GM19468 (cell line): ENCODE data around the gene ENDOU.
A peak's percentile ranks its signal among the peaks of the same experiment; 100 is the strongest.

Source experiments
- ATAC-seq: cut with Tn5 transposase; IDR thresholded peaks from one replicate; pipeline ENCODE4 v1.9.1; 2021; ENCODE audit warnings: mild to moderate bottlenecking, moderate library complexity, moderate number of reproducible peaks; ENCODE audit not compliant: unreplicated experiment; ENCODE audit errors: extremely low read depth

ENDOU gene

GRCh38 chr12:47725091-47725772 lies at the start of gene ENDOU:
Gene ENDOU, minus strand, starts transcription at chr12:47725490. Its CDS starts 77 bp downstream, at chr12:47725413.
- ATAC-seq: no peak

DNA sequence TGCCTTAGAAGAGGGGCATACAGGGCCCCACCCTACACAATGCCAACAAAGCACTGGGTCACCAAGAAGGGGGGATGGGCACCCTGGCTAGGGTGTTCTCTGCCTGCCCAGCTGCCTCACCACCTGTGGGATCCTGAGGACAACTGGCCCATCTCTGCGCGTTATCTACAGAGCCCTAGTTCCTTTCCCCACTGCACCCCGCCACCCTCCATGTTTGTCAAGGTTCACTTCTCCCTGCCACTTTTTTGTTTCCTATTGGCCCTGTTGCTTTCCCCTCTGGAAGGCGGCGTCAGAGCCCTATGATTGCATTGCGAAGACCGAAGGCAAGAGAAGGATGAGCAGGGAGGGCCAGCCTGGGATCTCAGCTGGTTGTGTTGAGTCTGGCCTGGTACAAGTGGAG lies 49.4 kb upstream of the ENDOU start:
- no peak for ATAC-seq

GRCh38 chr12:47773858-47774580 lies 48.7 kb upstream of the ENDOU start:
- no peak for ATAC-seq

DNA sequence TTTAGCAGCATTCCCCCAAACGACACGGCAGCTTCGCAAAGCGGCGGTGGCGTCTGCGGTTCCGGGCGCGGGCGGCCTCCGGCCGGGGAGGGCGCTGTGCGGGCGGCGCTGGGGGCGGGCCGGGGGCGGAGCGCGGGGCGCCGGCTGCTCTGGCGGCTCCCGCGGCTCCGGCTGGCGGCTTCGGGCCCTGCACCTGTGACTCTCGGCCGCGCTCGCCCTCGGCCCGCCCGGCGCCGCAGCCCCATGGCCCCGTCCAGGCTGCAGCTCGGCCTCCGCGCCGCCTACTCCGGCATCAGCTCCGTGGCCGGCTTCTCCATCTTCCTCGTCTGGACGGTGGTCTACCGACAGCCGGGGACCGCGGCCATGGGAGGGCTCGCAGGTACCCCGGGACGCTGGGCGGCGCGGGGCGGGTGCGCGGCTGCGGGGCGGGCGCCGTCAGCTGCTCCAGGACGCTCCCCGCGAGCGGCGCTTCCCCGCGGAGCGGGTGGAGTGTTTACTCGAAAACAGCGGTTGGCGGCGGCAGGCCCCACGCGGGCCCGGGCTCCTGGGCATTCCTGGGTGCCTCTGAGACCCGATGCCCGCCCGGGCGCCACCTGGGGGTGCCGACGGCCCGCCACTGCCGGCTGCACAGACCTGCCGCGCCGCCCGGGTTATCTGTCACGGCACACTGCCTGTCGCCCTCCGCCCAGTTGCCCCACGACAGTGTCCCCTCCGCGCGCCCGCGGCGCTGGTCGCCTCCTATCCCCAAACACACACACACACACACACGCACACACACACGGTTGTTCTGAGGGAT lies 48.0 kb upstream of the ENDOU start, which contains the start of gene SLC48A1:
TSS of gene SLC48A1 (plus strand) at position 177 of the 796 bp plus-strand sequence. CDS start at position 244, 67 bp downstream.
- peak; percentile 50 for ATAC-seq

DNA sequence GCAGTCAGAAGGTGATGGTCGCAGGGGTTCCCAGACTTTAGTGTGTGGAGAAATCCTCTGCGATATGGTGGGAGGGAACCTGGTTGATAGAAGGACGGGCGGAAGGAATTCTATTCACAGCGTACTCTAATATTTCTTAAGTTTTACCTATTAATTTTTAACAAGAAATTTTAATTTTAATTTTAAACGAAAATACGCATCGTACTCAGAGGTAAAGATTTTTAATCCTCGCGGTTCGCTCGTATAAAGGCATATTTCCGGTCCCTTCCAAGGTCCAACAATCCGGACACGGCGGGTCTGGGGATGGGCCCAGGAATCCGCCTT lies 47.4 kb upstream of the ENDOU start:
- no peak for ATAC-seq

- no peak for ATAC-seq
Observed at GRCh38 chr12:47772094-47772660, 46.9 kb upstream of the ENDOU start.

- ATAC-seq: no peak
Observed at GRCh38 chr12:47771304-47771703, 46.0 kb upstream of the ENDOU start.

DNA sequence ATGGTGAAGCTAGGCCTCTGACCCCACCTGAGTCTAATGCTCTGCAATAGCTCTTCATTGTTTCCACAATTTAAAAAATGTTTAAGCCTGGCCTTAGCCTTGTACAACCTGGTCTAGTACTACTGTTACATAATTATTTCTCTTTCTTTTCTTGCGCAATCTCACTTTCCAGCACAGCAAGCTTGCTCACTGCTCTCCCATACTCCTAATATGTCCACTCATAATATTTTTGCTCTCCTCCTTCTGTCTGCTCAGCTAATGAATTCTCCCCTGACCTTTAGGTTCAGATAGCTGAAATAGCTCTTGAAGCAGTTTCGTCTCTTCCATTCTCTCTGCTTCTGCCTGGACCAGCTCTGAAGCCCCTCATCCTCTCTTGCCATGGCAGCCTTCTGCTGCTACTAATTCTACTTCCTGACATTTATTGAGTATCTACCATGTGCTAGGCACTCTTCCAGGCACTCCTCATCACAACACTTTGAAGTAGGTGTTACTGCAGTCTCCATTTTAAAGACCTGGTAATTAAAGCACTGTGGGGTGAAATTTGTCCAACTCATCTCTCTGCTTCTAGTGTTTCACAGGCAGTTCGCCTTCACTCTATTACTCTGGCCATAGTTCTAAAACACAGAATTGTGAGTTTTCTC lies 44.9 kb upstream of the ENDOU start:
- no peak for ATAC-seq

- ATAC-seq: no peak
Observed at GRCh38 chr12:47769234-47770085, 44.2 kb upstream of the ENDOU start.

GRCh38 chr12:47768323-47768811 lies 43.1 kb upstream of the ENDOU start:
- ATAC-seq: no peak

GRCh38 chr12:47767216-47767724 lies 42.0 kb upstream of the ENDOU start:
- no peak for ATAC-seq

GRCh38 chr12:47766502-47767215 lies 41.4 kb upstream of the ENDOU start:
- no peak for ATAC-seq

DNA sequence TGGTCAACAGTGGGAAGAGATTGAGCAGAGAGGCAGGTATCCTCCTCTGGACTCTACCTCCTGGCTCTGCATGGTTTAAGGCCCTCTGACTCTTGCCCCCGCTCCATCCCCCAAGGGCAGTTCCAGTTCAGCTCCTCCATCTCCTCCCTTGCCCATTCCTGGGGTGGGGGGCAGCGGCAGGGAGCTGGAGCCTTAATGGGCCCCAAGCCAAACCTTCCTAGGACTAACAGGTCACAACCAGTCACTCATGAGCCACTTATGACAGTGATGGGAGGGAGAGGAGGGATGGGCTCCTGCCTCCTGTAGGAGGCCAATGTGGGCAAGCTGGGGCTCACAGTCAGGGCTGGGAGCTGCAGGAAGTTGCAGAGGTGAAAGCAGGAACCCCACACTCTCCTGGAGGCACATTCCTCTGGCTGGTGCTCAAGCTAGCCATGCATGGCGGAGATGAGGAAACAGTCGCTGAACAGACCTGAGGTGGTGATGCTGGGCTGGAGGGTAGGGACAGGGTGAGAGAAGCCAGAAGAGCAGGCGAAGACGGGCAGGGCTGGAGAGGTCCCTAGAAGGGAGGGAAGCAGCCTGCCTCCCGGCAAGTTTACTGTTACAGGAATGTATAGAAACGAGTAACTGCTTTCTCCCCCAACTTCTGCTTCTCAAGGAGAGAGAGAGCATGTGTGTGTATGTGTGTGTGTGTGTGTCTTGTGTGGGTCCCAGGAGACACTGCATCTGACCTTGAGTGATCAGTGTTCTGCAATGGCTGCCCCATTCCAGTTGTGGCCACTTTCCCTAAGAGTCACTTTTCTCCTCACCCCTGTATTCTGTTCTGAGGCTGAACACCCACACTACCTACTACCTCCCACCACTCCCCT lies 38.4 kb upstream of the ENDOU start:
- no peak for ATAC-seq

DNA sequence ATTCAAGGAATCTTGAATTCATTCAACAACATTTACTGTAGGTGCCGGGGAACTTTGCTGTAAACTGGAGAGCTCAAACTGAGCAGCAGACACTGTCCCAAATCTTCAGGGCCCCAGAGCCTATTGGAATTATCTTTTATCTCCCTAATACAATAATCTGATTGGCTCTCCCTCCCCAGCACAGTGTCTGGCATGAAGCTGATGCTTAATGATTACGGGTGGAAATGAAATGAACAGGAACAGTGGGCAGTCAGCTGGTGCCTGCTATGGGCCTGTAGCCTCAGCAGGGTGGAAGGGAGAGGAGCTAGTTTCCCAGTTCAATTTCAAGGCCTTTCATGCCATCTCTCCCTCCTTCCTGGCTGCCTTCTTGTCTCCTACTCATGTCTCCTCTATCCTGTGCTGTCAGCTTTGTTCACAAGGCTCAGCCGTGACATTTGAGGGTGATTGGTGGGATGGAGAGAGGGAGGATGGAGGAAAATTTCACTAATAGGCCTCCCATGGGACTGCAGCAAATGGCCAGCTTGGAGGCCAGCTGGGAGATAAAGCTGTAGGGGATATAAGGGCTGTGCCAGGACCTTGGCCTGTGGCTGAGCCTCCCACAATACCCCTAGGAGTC lies 37.7 kb upstream of the ENDOU start:
- no peak for ATAC-seq

DNA sequence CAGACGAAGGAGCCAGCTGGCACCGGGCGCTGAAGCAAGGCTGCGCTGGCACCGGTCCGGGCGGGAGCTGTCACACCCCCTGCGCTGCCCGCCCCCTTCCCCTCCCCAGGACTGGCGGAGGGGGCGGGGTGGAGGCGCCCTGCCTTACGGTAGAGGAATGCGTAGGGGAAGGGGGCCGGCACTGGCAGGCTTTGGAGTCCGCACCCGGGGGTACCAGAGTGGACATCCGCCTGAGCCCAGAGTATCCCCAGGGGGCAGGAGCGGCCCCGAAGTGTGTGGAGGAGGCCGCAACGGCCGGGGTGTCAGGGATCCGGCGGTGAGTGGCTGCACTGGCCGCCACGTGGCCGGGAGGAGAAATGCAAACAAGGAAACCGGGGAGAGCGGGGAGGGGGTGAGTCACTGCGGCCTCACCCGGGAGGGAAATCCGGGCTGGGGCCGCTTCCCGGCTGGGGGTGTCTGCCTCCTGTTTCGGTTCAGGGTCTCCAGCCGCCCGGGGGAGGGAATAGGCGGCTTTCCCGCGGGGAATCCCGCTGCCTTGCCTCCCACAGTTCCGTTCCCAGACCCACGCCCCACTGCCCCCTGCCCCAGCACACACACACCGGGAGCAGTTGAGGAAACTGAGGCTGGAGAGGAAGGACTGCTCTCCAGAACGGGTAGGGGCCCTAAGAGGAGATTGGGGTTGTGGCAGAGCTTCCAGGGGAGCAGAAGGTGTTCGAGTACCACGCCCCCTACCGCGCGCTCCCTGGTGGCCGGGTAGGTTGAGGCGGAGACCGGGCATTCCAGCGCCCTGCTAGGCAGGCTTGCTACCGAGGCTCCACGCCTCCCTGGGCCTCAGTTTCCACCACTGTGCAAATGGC lies 33.8 kb upstream of the ENDOU start, which contains the start of gene RAPGEF3:
TSS of gene RAPGEF3 (minus strand) at position 47 of the 857 bp plus-strand sequence. CDS start 324 bp downstream, outside the sequence.
- peak; percentile 21 for ATAC-seq

GRCh38 chr12:47758584-47758833 lies 33.2 kb upstream of the ENDOU start:
- ATAC-seq: no peak
